Fibroblast of peridontal ligament (primary cell): ENCODE measurements around the gene TWIST1.

ENCODE experiments used
- DNase-seq: peaks from one replicate; pipeline ENCODE4 v3.0.0-alpha.2; 2010; ENCODE audit errors: extremely low read depth

TWIST1 gene

DNA sequence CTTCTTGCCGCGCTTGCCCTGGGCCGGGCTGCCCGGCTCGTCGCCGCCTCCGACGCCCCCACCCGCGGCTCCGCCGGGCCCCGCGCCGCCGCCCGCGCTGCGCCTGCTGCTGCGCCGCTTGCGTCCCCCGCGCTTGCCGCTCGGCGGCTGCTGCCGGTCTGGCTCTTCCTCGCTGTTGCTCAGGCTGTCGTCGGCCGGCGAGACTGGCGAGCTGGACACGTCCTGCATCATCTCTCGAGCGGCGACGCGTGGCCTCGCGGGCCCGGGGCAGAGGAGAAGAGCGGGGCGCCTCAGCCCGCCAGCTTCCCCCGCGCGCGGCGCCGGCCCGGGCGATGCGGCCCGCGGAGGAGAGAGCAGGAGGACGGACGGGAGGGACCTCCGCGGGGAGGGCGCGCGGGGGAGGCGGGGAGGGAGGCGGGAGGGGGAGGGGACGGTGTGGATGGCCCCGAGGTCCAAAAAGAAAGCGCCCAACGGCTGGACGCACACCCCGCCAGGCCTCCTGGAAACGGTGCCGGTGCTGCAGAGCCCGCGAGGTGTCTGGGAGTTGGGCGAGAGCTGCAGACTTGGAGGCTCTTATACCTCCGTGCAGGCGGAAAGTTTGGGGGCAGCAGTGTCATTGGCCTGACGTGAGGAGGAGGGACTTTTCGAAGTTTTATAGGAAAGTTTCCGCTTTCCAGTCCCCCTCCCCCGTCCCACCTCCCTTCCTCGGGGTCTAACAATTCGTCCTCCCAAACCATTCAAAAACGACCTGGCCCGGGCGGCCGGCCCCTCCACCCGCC is at the start of gene TWIST1:
Gene TWIST1 (minus strand): TSS at position 546 of the 779 bp plus-strand sequence. CDS start 315 bp downstream, at position 231.
- DNase-seq, result peak; percentile 96

DNA sequence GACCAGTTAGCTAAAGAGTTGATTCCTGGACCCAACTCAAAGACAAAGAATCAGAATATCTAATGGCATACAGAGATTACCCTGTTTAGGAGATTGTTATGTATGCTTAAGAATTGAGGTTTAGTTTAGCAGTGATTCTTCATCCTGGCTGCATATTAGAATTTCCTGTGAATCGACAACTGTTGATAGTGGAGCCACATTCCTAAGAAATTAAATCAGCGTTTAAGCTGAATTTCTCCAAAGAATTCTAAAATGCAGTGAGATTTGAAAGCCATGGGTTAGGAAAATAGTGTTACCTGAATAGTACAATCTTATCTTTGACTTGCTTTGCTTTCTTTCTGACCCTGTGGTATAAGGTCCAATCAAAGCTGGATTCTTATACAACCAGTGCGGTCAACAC is 44.2 kb upstream of the TWIST1 start:
- DNase-seq, result peak; percentile 29

DNA sequence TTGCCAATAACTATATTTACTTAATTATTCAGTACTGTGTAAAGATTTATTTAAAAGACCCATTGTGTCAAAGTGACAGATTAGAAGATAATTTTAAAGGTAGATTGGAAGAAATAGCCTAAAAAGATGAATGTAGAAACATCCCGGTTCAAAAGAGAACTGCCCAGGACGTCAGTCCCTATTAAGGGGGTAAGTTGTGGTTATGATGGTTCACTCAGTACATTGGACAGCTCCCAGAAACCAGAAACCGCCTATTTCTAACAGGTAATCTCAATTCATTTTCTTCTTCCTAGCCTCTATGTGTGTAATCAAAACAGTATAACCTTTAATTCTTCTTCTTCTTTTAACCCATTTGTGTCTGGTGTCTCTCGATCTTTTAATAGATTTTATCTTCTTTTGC is 29.3 kb upstream of the TWIST1 start:
- DNase-seq, result peak; percentile 26

DNA sequence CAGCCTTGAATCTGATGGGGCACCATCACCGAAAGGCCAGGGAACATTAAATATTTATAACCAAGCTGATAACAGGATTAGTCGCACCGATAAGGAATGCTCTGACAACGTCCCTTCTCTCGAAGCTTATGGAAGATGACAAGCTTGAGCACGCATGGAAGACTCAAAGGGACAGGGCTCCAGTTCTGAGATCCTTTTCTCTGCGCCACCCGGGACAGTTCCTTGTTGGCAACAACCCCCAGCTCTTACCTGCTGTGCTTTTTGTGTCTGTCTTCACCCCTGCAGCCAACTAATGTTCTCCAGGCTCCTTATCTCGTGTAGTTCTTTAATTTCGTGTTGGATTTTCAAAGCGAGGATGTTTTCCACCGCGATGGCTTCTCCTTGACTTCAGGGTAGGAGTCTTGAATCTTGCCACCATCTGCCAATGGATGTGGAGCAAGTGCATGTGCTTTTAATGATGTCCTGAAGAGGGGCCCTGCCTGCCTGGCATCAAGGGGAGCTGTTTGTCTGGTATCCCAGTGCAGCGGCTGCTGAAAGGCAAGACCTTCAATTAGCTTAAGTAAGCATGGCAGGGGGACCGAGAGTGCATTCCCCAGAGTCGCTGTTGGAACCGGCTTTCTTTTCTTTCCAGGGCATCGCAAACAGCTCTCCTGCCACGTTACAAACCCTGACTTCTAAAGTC is 28.1 kb upstream of the TWIST1 start:
- DNase-seq, result no peak

DNA sequence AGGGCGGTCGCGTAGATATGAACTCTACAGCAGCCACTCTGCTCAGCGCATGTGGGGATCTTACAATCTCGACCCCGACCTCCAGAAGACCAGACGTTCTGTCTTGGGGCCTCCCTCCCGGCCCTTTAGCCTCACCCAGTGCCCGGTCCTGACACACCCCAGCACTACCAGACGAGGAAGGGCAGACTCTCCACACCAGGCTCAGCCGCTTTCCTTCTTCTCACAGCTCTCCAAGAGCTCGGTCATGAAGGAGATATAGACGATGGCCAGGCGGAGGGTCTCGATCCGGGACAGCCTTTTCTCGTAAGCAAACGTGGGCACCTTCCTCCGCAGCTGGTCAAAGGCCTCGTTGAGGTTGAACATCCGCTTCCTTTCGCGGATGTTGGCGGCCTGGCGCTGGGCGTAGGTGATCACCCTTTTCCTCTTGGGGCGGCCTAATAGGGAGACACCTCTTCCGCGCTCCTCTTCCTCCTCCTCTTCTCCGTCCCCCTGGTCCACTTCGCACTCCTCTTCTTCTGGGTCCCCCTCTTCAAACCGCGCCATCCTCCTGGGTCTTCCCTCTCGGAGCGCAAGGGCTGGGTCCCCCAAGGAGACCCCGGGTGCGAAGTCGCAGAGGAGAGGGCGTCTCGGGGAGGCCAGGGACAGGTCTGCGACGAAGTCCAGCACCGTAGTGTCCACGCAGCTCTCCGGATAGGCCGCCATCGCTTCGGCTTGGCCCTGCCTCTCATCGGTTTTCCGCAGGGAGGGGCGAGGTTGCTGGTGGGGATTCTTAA is 27.4 kb upstream of the TWIST1 start, which contains the start of gene FERD3L:
Gene FERD3L (minus strand): TSS at position 761 of the 773 bp plus-strand sequence. CDS start 59 bp downstream, at position 702.
- no peak for DNase-seq

DNA sequence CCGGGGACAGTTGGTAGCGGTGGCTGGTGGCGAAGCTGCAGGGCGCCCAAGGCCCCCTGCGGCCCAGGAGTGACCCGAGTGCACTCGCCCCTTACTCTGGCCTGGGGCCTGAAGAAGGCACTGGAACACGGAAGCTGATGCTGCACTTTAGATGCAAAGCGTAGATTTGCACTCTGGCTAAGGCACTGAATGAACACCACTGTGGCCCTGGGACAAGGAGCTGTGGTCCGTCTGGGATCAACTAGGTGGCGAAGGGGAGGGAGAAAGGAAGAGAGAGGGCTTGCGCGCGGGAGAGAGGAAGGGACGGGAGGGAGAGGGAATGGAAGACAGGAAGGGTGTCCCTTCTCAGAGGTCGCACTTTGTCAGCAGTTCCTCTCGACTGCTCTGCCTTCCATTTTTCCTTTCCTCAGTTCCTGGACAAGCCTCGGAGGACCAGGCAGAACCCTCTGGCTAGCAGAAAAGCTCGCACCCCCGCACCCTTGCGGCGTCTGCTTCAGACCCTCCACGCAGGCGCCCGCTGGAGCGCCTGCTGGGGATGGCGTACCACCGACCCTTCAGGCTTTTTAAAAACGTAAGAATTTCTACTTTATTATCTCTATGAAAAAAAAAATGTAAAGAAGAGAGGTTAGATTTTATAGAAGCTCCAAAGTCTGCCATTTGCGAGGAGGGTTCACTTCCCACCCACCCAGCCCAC is 26.6 kb upstream of the TWIST1 start:
- DNase-seq, result no peak

DNA sequence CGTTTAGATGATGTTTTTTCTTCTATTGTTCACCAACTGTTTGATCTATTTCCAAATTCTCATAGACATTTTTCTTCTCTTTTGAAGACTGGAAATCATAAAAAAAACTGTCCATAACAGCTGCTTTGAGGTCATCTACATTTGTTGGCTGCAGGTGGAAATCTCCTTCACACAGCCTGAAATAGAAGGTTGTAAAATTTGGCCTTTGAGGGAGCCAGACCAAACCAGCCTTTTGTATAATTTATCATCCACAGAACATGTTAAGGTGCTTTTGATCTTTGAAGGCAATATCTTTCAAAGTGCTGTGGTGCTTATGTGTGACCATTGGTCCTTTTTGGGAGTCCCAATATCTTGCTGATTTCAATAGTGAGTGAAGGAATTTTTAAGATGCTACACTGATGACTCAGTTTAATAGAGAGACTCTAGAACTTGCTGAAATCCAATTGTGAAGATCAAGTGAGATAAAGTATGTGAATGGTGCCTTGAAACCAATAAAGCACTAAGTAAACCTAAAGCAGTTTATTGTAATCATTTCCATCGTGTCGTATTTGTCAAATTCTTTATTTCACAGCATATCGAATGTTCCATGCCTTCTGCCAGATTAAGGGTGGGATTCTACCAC is 22.4 kb upstream of the TWIST1 start:
- DNase-seq, result no peak

DNA sequence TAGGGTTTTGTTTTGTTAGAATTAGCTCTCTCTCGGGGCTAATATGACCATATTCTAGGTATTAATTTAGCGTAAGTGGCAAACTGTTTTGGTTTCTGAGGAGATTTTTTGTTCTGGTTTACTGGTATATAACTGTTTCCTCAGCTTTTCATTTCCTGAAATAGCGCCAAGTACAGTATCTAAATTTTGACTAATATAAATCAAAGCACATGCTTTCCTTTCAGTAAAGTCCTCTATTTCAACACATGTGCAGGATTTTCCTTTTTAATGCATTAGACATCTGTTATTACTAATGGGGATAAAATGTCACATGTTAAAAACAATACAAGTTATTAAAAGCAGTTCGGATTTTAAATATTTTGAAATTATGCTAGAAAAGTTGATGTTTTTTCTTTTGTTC is 16.4 kb upstream of the TWIST1 start:
- peak; percentile 25 for DNase-seq

DNA sequence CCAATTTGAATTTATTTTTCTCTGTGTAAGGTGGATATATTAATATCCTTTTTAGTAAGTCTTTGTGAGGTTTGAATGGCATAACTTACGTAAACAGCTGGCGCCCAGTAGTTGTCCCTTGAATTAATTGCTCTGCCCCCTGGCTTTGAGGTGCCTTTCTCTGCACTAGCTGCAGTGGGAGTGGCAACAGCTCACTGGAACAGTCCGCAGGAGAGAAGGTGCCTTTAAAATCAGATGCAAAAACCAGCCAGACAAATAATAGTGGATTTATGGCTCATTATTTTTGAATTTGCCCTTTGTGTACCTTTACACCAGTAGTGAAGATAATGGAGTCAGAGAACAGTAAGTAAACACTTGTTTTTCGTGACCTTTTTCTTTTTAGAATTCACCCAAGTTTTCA is 16.0 kb upstream of the TWIST1 start:
- no peak for DNase-seq

DNA sequence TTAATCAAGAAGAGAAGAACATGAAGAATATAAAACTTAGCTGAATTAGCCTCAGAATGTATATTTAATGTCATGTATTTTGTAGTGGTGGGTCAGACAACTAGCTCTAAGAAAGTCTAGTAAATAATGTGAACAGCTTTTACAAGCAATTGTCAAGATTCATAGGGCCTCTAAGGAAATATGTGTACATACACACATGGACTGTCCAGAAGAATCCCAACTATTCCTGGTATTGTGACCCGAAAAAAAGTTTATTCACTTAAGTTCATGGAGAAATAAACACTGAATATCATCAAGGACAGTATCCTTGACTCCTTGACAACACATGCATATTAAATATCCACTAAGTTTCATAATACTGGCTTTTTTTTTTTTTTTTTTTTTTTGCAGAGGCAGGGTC is 11.4 kb upstream of the TWIST1 start:
- peak; percentile 46 for DNase-seq

DNA sequence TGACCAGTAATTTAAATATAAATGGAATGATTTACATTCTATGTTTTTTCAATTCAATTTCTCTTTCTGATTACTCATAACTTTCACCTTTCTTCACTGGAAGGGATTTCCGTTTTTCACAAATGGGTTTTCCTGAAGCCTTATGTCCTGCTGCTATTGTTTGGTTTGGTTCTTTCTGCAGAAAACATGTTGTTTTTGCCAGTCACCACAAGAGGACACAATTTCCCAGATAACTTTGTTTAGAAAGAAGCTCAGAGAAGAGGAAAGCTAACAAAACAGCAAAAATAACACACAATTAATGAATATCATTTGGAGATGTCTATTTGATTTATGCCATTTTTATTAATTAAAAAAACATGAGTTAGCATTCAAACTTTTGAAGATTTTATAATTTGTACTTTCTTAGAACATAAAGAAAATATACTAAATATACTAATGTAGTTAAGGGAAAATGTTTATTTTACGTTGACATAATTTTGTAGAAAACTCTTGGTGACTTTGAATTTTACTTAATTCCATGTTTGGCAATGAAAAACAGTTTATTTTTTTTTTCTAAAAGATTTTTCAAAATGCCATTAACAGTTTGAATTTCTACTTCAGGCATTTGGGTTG is 4.6 kb upstream of the TWIST1 start:
- DNase-seq, result peak; percentile 83

DNA sequence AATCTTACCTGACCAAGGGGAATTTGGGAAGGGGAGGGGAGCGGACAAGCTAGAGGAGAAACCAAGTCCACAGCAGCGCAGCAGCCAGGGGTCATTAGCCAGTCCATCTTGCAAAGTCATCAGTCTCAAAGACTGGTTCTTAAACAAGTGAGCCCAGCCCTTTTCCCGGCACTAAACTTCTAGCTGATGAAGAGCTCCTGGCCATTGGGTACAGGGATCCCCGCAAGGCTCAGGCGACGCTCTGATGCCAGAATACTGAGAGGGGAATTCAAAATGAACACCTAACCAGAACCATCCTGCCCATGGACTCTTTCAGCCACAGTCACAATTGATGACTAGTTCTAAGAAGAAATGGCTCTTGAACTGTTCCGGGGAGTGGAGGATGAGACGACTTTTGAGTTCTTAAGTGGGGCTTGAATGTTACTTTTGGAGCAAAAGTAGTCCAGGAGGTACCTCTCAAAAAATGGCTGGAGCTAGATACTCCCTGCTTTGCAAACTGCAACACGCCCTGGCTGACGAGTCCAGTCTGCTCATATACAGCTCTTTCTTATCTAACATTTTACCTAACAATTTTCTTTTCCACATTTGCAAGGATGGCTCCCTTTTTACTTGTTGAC is 2.5 kb upstream of the TWIST1 start:
- DNase-seq, result no peak

DNA sequence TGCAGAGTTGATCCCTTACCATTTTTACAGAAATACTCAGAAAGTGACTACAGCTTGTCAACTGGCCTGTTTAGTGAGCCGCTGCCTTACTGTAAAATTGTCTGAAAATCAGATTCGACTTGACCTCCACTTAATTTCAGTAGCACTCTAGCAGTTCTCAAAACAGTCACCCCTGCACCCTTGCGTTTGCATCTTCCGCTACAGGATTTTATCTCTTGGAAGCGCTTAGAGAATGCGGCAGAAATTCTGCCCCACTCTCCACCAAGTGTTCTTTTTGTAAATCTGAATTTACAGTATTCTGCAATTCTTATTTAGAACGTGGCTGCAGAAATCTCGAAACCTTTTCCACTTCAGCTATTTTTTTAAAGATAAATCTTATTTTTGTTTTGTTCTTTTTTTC is 1.9 kb upstream of the TWIST1 start:
- DNase-seq, result no peak

DNA sequence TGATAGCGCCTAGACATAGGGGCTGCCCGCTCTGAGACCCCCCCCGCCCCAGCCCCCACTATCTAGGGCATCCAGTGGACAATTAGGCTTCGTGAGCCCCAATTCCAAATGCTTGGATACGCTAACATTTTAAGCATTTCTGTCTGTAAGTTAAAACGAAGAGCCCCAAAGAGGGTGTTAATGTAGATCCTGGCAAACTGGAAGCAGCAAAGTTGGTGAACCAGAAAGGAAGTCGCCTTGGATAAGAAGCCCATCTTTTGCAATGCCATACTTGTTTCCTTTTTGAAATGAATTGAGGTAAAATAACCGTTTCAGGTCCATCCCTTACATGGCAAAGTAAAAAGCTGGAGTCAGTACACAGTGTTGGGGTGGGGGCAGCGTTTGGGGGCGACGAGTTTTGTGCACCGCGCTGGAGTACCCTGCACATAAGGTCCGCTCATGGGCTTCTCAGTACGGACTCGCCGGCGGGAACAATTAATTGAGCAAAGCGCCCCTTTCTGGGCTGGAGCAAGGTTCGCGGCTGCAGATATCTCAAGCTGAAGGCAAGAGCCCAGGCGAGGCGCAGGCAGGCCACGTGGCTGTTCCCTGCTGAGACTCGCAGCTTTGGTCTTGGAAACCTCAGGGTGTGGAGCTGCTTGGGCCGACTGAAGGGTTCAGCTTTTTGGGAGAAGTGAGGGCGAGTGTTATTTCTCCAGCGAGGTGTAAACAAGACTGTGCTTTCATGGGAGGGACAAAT is 1.4 kb upstream of the TWIST1 start:
- DNase-seq, result no peak

DNA sequence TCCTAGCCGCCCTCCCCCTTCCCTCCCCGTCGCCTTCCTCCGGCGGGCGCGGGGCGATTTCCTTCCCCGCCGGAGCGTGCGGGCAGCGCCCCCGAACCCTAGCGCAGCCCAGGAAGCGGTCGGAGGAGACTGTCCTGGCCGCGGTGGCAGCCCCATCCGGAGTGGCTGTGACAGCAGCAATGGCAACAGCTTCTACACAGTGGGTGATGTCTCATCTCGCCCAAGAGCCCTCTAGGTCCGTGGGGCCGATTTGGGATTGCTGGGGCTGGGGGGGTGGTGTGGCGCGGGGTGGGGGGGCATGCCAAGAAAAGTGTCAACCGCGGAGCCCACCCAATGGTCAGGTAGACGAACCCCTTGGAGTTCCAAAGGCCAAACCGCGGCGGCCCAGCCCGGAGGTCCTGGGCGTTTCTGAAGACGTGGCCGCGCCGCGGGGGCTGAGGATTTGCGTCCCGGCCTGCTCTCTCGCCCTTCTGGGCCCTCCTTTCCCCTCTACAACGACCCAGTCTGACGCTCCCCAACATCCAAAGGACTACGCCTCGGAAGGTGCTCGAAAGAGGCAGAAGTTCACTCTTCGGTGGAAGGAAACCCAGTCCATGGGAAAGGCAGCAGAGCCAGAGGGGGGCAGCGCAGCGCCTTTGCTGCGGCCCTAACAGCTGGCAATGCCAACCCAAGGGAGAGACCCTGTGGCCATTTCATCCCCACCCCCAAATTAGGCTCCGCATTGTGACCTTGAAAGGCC is 603 bp upstream of the TWIST1 start:
- DNase-seq, result peak; percentile 43

DNA sequence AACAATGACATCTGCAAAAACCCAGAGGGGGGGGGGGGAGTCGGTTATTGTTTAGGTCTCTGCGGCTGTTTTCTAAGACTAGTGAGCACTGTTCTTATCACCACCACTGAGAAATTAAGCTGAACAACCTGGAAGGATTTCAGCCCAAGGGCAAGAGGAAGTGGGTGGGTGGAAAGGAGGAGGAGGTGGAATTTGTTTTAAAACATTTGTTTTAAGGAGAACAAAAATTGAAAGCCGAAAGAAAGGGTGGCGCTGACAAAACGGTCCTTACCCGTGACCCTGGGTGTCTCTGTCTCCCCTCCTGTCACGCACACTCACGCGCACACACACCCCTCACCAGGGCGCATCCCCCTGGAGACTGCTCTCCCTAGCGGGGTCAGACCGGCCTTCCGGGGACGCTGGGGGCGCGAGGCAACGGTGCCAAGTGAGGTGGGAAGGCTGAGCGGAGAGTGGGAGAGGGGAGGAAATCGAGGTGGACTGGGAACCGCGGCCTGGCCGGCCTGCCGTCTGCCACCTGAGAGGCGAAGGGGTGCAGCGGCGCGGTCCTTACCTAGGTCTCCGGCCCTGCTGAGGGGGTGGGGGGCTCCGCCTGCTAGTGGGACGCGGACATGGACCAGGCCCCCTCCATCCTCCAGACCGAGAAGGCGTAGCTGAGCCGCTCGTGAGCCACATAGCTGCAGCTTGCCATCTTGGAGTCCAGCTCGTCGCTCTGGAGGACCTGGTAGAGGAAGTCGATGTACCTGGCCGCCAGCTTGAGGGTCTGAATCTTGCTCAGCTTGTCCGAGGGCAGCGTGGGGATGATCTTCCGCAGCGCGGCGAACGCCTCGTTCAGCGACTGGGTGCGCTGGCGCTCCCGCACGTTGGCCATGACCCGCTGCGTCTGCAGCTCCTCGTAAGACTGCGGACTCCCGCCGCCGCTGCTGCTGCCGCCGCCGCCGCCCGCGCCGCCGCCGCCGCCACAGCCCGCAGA is 1.0 kb downstream of the TWIST1 start:
- DNase-seq, result peak; percentile 53

DNA sequence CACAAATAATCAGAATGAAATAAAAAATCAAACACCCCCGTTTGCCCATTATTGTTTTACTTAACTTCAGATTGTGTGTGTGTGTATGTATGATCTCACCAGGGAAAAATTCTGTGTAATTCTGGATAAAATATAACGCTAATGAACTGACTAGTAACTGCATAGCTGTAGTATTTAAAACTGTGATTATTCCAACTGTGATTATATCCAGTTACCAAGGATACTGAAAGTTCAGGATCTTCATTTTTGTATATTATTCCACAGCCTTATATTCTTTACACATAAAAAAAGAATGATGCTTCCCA is 2.9 kb downstream of the TWIST1 start:
- peak; percentile 71 for DNase-seq
